Mucosa of descending colon (tissue), 3 donors: ENCODE measurements around the gene LAMA3. TPM values are rescaled to one million over a fixed set of nuclear protein-coding genes. Genes with fewer than 3 reads are reported as not detected.
A peak's percentile ranks its signal among the peaks of the same experiment; 100 is the strongest.
"Not testable (repeated sequence)": the region's sequence is repeated elsewhere in the genome, so short reads cannot be mapped to it uniquely, and the experiment has no call there.

ENCODE experiments used
- ATAC-seq: fragments of 200-7000 bp; cut with Tn5 transposase; one replicate; pipeline ENCODE4 v1.9.1; 2020; ENCODE audit warnings: mild to moderate bottlenecking, moderate library complexity
- DNase-seq, 3 donors: peaks; one replicate each; pipeline ENCODE4 v3.0.0-alpha.2; 2020
- H3K36me3 ChIP-seq: fragments of 200-600 bp; one replicate; pipeline ENCODE4 v1.8.0; 2021; ENCODE audit warnings: low read depth, mild to moderate bottlenecking
- H3K4me1 ChIP-seq: fragments of 200-600 bp; one replicate; pipeline ENCODE4 v1.8.0; 2021; ENCODE audit warnings: low read depth, mild to moderate bottlenecking
- H3K4me3 ChIP-seq: fragments of 200-600 bp; one replicate; pipeline ENCODE4 v1.8.0; 2021; ENCODE audit warnings: mild to moderate bottlenecking
- H3K9me3 ChIP-seq: fragments of 200-600 bp; one replicate; pipeline ENCODE4 v1.8.0; 2021; ENCODE audit warnings: mild to moderate bottlenecking
- CTCF ChIP-seq: fragments of 200-600 bp; IDR thresholded peaks from one replicate; pipeline ENCODE4 v1.8.0; 2022; ENCODE audit warnings: antibody characterized with exemption, mild to moderate bottlenecking
- intact Hi-C, 2 donors: fragments of 100-400 bp; cut with DNase I in 1 of 2; cut with micrococcal nuclease in 1 of 2; formaldehyde crosslinking; loops; one replicate each; pipeline versions ENCODE4 v1.11.0 to v1.11.1; 2022; cut with DNase I, micrococcal nuclease
- total RNA-seq, 3 donors: library from RNA; stranded (reverse); fragmentation: NEBNext Ultra II Directional in 2 of 3; extraction: Animal tissue kit (Norgen Biotek cat#: 25700) in 2 of 3; gene quantifications; one replicate each; pipeline versions ENCODE4 v1.2.1 to v1.2.4, GENCODE V29; 2021 to 2023
- donor health status: DM: no; HTN: no; CAD: no; lungs with moderate emphysema.
- donor health status: DM: no; HTN: no; CAD: no.
- donor health status: DM: no; HTN: yes; CAD: no.

The LAMA3 gene
- total RNA-seq, 3 donors from 2014 or later, result 29.0 to 62.0 (median 49.0) TPM

DNA sequence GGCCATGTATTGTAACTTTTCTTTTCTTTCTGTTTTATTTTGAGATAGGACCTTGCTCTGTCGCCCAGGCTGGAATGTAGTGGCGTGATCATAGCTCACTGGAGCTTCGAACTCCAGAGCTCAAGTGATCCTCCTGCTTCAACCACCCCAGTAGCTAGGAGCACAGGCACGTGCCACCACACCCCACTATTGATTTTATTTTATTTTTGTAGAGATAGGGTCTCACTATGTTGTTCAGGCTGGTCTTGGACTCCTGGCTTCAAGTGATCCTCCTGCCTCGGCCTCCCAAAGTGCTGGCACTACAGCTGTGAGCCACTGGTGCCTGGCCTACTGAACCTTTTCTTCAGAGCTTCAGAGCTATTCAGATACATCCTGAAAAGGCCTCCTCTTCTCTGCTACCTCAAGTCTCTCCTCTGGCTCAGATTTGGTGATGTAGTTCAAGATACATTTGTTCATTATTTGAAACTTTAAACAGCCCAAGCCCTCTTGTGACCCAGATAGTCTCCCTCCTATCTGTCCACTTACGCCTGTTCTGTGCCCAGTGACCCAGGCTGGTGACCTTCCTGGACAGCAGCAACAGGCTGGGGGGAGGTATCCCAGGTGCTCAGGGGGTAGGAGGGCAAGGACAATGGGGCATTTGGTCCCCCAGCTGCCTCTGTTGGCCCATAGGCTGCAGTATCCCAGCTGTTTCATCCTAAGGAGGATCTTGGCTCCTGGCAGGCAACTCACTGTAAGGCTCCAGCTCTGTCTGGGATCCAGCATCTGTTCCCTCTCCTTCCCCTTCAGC, 38.6 kb downstream of the LAMA3 start:
- no peaks in the 10 kb centered on the region for H3K9me3 ChIP-seq
- no peak overlapping the region for H3K4me3 ChIP-seq
- intact Hi-C loops, result no loop called here
- TF ChIP-seq CTCF, result no peak
- ATAC-seq (no peak), DNase-seq (no peak)
- no peaks in the 10 kb centered on the region for H3K4me1 ChIP-seq
- H3K36me3 ChIP-seq, result no peaks in the 10 kb centered on the region

DNA sequence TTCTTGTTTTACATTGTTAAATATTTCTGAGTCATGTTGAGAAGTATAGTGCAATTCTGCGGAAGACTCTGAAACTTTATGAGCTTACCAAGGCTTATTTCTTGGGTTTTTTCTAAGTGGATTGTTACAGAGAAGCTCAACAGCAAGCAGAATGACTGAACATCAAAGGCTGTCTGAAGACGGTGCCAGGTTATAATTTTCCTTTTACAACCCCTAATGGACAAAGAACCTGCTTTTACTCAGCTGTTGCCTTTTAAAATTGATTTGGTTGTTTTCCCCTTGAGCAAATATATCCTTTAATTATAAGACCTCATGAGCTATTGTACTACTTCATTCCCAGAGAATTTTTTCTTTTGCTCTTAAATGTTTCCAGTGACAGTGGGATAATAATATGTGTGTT, 41.6 kb downstream of the LAMA3 start:
- intact Hi-C loops, result no loop called here
- H3K36me3 ChIP-seq, result no peaks in the 10 kb centered on the region
- peak; percentile 34 for ATAC-seq
- H3K4me1 ChIP-seq, result peaks cover 10% of the 10 kb centered on the region
- H3K9me3 ChIP-seq, result no peaks in the 10 kb centered on the region
- no peak overlapping the region for H3K4me3 ChIP-seq
- no peak for DNase-seq
- TF ChIP-seq CTCF, result no peak

DNA sequence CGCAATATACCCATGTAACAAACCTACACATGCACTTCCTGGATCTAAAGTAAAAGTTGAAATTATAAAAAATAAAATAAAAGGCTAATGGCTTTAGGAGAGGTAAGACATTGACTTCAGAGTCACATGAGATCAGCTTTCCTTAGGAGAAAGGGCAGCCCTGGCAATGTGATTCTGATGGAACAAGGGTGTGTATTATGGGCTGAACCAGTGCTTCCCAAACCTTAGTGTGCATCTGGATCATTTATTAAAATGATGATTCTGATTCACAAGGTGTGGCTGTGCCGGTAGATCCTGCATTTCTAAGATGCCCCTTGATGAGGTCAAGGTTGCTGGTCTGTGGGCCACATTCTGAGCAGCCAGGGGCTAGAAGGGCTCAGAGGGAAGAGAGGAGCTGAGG, 42.6 kb downstream of the LAMA3 start:
- no peak overlapping the region for H3K4me3 ChIP-seq
- DNase-seq, result no peak
- no peak for TF ChIP-seq CTCF
- H3K4me1 ChIP-seq, result peaks cover 10% of the 10 kb centered on the region
- H3K36me3 ChIP-seq, result no peaks in the 10 kb centered on the region
- intact Hi-C loops, result no loop called here
- no peaks in the 10 kb centered on the region for H3K9me3 ChIP-seq
- no peak for ATAC-seq

GRCh38 chr18:23732439-23732838, 43.2 kb downstream of the LAMA3 start:
- no peak for TF ChIP-seq CTCF
- H3K4me1 ChIP-seq, result peaks cover 10% of the 10 kb centered on the region
- no peaks in the 10 kb centered on the region for H3K36me3 ChIP-seq
- ATAC-seq (no peak), DNase-seq (no peak)
- H3K9me3 ChIP-seq, result no peaks in the 10 kb centered on the region
- intact Hi-C loops, result no loop called here
- no peak overlapping the region for H3K4me3 ChIP-seq

DNA sequence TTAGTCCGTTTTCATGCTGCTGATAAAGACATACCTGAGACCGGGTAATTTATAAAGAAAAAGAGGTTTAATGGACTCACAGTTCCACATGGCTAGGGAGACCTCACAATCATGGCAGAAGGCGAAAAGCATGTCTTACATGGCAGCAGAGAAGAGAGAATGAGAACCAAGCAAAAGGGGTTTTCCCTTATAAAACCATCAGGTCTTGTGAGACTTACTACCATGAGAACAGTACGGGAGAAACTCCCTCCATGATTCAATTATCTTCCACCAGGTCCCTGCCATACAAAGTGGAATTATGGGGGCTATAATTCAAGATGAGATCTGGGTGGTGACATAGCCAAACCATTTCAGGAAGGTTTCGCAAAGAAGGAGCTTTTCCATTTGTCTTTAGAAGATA, 44.0 kb downstream of the LAMA3 start:
- H3K36me3 ChIP-seq, H3K4me3 ChIP-seq, DNase-seq, H3K9me3 ChIP-seq, ATAC-seq, intact Hi-C loops: not testable (repeated sequence)
- H3K4me1 ChIP-seq, result peaks cover 10% of the 10 kb centered on the region

GRCh38 chr18:23733895-23734294, 44.6 kb downstream of the LAMA3 start:
- Histone ChIP-seq H3K4me3 (no peak overlapping the region), H3K9me3 (no peaks in the 10 kb centered on the region), H3K4me1 (peaks cover 10% of the 10 kb centered on the region), H3K36me3 (no peaks in the 10 kb centered on the region)
- DNase-seq, result no peak
- intact Hi-C loops, result no loop called here
- no peak for TF ChIP-seq CTCF
- ATAC-seq, result no peak
